ENCODE results near the gene ZGPAT.

GRCh38 chr20:63734946-63735858 is 27.4 kb downstream of the ZGPAT start:
- no peak for TF ChIP-seq CTCF (conservative IDR thresholded peaks at IDR 0.05)
- no peak for TF ChIP-seq EZH2 (IDR thresholded peaks at IDR 0.05; ENCODE audit: low read depth)
